ENCODE data around the gene ARFGEF3.

The ARFGEF3 gene

GRCh38 chr6:138277835-138278234 is 116.1 kb downstream of the ARFGEF3 start:
- DNase-seq (ENCODE audit: low spot score) = no peak

GRCh38 chr6:138278326-138278725 is 116.6 kb downstream of the ARFGEF3 start:
- DNase-seq (ENCODE audit: low spot score) = peak; percentile 69

- DNase-seq (ENCODE audit: low spot score) = no peak
These were observed 124.1 kb downstream of the ARFGEF3 start for GRCh38 chr6:138285800-138286199.

- DNase-seq (ENCODE audit: low spot score) = no peak
These were observed 125.0 kb downstream of the ARFGEF3 start for GRCh38 chr6:138286698-138287097.

- DNase-seq (ENCODE audit: low spot score) = no peak
These were observed 125.6 kb downstream of the ARFGEF3 start for GRCh38 chr6:138287144-138287955.

- peak; percentile 76 for DNase-seq (ENCODE audit: low spot score)
These were observed 126.8 kb downstream of the ARFGEF3 start for GRCh38 chr6:138288428-138289085.

GRCh38 chr6:138289739-138290138 is 128.0 kb downstream of the ARFGEF3 start:
- DNase-seq (ENCODE audit: low spot score) = no peak

- no peak for DNase-seq (ENCODE audit: low spot score)
These were observed 128.8 kb downstream of the ARFGEF3 start for GRCh38 chr6:138290423-138290962.

- DNase-seq (ENCODE audit: low spot score) = no peak
These were observed 129.5 kb downstream of the ARFGEF3 start for GRCh38 chr6:138291036-138291848.

GRCh38 chr6:138291849-138292181 is 130.1 kb downstream of the ARFGEF3 start:
- DNase-seq (ENCODE audit: low spot score) = no peak

- DNase-seq (ENCODE audit: low spot score) = no peak
These were observed 130.7 kb downstream of the ARFGEF3 start for GRCh38 chr6:138292482-138292881.

- peak; percentile 60 for DNase-seq (ENCODE audit: low spot score)
These were observed 132.0 kb downstream of the ARFGEF3 start for GRCh38 chr6:138293428-138294395.

- DNase-seq (ENCODE audit: low spot score) = no peak
These were observed 134.6 kb downstream of the ARFGEF3 start for GRCh38 chr6:138296381-138296780.

- DNase-seq (ENCODE audit: low spot score) = no peak
These were observed 135.0 kb downstream of the ARFGEF3 start for GRCh38 chr6:138296786-138297185.

- peak; percentile 37 for DNase-seq (ENCODE audit: low spot score)
These were observed 136.1 kb downstream of the ARFGEF3 start for GRCh38 chr6:138297761-138298298.

- no peak for DNase-seq (ENCODE audit: low spot score)
These were observed 138.7 kb downstream of the ARFGEF3 start for GRCh38 chr6:138300469-138300868.

GRCh38 chr6:138302554-138302953 is 140.8 kb downstream of the ARFGEF3 start:
- no peak for DNase-seq (ENCODE audit: low spot score)

GRCh38 chr6:138307352-138307751 is 145.6 kb downstream of the ARFGEF3 start:
- no peak for DNase-seq (ENCODE audit: low spot score)

GRCh38 chr6:138307816-138308730 is 146.3 kb downstream of the ARFGEF3 start:
- DNase-seq (ENCODE audit: low spot score) = peak; percentile 79

GRCh38 chr6:138308731-138309110 is 147.0 kb downstream of the ARFGEF3 start:
- DNase-seq (ENCODE audit: low spot score) = no peak
